GM21381 (cell line): Measurements from ENCODE around the gene CTSH.
A peak's percentile ranks its signal among the peaks of the same experiment; 100 is the strongest.

Experiments
- ATAC-seq: cut with Tn5 transposase; IDR thresholded peaks from one replicate; pipeline ENCODE4 v1.9.1; 2021; ENCODE audit warnings: mild to moderate bottlenecking, moderate library complexity; ENCODE audit not compliant: unreplicated experiment

Gene CTSH

GRCh38 chr15:78944669-78945407 is at the start of gene CTSH:
Gene CTSH (minus strand): TSS chr15:78945046. CDS start chr15:78944981, 65 bp downstream.
- ATAC-seq: peak; percentile 81

GRCh38 chr15:78993931-78994530 is 49.2 kb upstream of the CTSH start:
- no peak for ATAC-seq

- ATAC-seq: no peak
Measured at GRCh38 chr15:78993257-78993930, 48.5 kb upstream of the CTSH start.

GRCh38 chr15:78992416-78993256 is 47.8 kb upstream of the CTSH start:
- no peak for ATAC-seq

GRCh38 chr15:78991879-78992278 is 47.0 kb upstream of the CTSH start:
- ATAC-seq: no peak

- no peak for ATAC-seq
Measured at GRCh38 chr15:78991476-78991875, 46.6 kb upstream of the CTSH start.

GRCh38 chr15:78990278-78990677 is 45.4 kb upstream of the CTSH start:
- no peak for ATAC-seq

GRCh38 chr15:78989701-78990240 is 44.9 kb upstream of the CTSH start:
- no peak for ATAC-seq

GRCh38 chr15:78988361-78988911 is 43.6 kb upstream of the CTSH start:
- ATAC-seq: no peak

- no peak for ATAC-seq
Measured at GRCh38 chr15:78987556-78988360, 42.9 kb upstream of the CTSH start.

GRCh38 chr15:78985859-78986475 is 41.1 kb upstream of the CTSH start:
- no peak for ATAC-seq

- ATAC-seq: no peak
Measured at GRCh38 chr15:78984041-78984440, 39.2 kb upstream of the CTSH start.

- ATAC-seq: no peak
Measured at GRCh38 chr15:78983146-78983918, 38.5 kb upstream of the CTSH start.

GRCh38 chr15:78982736-78983135 is 37.9 kb upstream of the CTSH start:
- ATAC-seq: no peak

- no peak for ATAC-seq
Measured at GRCh38 chr15:78981532-78982313, 36.9 kb upstream of the CTSH start.

GRCh38 chr15:78979456-78980320 is 34.8 kb upstream of the CTSH start:
- no peak for ATAC-seq
